Lower lobe of right lung (tissue), 2 donors: ENCODE results near the gene CRIP2. TPM values are rescaled to one million over a fixed set of nuclear protein-coding genes. Genes with fewer than 3 reads are reported as not detected.

Experiments
- ATAC-seq, 2 donors: fragments of 200-7000 bp; cut with Tn5 transposase; one replicate each; pipeline ENCODE4 v1.9.1; 2020 to 2022; ENCODE audit warnings: mild to moderate bottlenecking in 2 of 2, moderate library complexity in 2 of 2
- DNase-seq: peaks from one replicate; pipeline ENCODE4 v3.0.0-alpha.2; 2020
- H3K27ac ChIP-seq: fragments of 200-600 bp; one replicate; pipeline ENCODE4 v1.8.0; 2022
- H3K27me3 ChIP-seq: fragments of 200-600 bp; one replicate; pipeline ENCODE4 v1.8.0; 2022; ENCODE audit warnings: low read depth
- H3K36me3 ChIP-seq: fragments of 200-600 bp; one replicate; pipeline ENCODE4 v1.8.0; 2022; ENCODE audit warnings: mild to moderate bottlenecking
- H3K4me1 ChIP-seq: fragments of 200-600 bp; one replicate; pipeline ENCODE4 v1.8.0; 2022
- H3K4me3 ChIP-seq: fragments of 200-600 bp; one replicate; pipeline ENCODE4 v1.8.0; 2022; ENCODE audit warnings: mild to moderate bottlenecking
- H3K9me3 ChIP-seq: fragments of 200-600 bp; one replicate; pipeline ENCODE4 v1.8.0; 2022
- CTCF ChIP-seq: fragments of 200-600 bp; IDR thresholded peaks from one replicate; pipeline ENCODE4 v1.8.0; 2022; ENCODE audit warnings: antibody characterized with exemption, mild to moderate bottlenecking
- intact Hi-C: fragments of 100-400 bp; cut with DNase I; formaldehyde crosslinking; loops from one replicate; pipeline ENCODE4 v1.11.0; 2022
- total RNA-seq: library from RNA; stranded (reverse); fragmentation: NEBNext Ultra II Directional; extraction: Animal tissue kit (Norgen Biotek cat#: 25700); gene quantifications from one replicate; pipeline ENCODE4 v1.2.1, GENCODE V29; 2021
- donor health status: DM: no; HTN: yes; CAD: no; lungs with severe emphysema.

CRIP2 gene
- total RNA-seq, 1 donor from 2014 or later = 143 TPM

DNA sequence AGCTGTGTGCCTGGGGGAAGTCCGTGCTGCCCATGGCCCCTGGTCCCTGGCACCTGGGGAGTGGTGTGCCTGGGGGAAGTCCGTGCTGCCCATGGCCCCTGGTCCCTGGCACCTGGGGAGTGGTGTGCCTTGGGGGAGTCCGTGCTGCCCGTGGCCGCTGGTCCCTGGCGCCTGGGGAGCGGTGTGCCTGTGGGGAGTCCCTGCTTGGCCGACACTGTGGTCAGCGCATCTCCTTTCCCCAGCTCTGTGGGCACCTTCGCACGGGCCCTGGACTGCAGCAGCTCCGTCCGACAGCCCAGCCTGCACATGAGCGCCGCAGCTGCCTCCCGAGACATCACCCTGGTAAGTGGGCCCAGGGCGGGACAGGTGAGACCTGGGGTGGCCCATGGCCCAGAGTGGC lies 14.5 kb upstream of the CRIP2 start:
- DNase-seq = no peak
- no peaks in the 10 kb centered on the region for H3K9me3 ChIP-seq
- H3K27me3 ChIP-seq = no peaks in the 10 kb centered on the region
- H3K36me3 ChIP-seq = peaks cover 82% of the 10 kb centered on the region
- no peak for ATAC-seq
- H3K4me3 ChIP-seq = no peak overlapping the region
- intact Hi-C loops = no loop called here
- no peaks in the 10 kb centered on the region for H3K4me1 ChIP-seq
- TF ChIP-seq CTCF = no peak
- H3K27ac ChIP-seq = no peak overlapping the region

GRCh38 chr14:105460616-105461015 lies 14.0 kb upstream of the CRIP2 start:
- ATAC-seq = no peak
- Histone ChIP-seq H3K27me3 (no peaks in the 10 kb centered on the region), H3K4me1 (peaks cover 5% of the 10 kb centered on the region), H3K9me3 (no peaks in the 10 kb centered on the region), H3K36me3 (peaks cover 82% of the 10 kb centered on the region), H3K27ac (no peak overlapping the region), H3K4me3 (no peak overlapping the region)
- no peak for DNase-seq
- intact Hi-C loops = no loop called here
- no peak for TF ChIP-seq CTCF

- H3K4me3 ChIP-seq = no peak overlapping the region
- H3K27me3 ChIP-seq = no peaks in the 10 kb centered on the region
- TF ChIP-seq CTCF = no peak
- DNase-seq (no peak), ATAC-seq (no peak)
- no peak overlapping the region for H3K27ac ChIP-seq
- H3K36me3 ChIP-seq = peaks cover 77% of the 10 kb centered on the region
- intact Hi-C loops = no loop called here
- peaks cover 10% of the 10 kb centered on the region for H3K4me1 ChIP-seq
- no peaks in the 10 kb centered on the region for H3K9me3 ChIP-seq
These were observed 12.7 kb upstream of the CRIP2 start for GRCh38 chr14:105461903-105462302.

DNA sequence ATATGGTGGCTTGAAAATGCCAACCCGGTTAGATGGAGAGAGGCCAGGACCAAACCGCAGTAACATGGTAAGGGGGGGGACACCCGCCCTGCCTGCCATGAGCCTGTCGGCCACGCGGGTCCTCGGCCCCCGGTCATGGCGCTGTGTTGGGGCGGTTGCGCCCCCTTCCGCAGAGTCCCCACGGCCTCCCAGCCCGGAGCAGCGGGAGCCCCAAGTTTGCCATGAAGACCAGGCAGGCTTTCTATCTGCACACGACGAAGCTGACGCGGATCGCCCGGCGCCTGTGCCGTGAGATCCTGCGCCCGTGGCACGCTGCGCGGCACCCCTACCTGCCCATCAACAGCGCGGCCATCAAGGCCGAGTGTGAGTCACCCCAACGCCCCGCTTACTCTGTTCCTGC lies 10.1 kb upstream of the CRIP2 start:
- Histone ChIP-seq H3K27ac (no peak overlapping the region), H3K9me3 (no peaks in the 10 kb centered on the region), H3K36me3 (peaks cover 77% of the 10 kb centered on the region), H3K4me3 (no peak overlapping the region), H3K27me3 (no peaks in the 10 kb centered on the region), H3K4me1 (peaks cover 23% of the 10 kb centered on the region)
- no peak for TF ChIP-seq CTCF
- no peak for ATAC-seq
- intact Hi-C loops = no loop called here
- DNase-seq = no peak

- Histone ChIP-seq H3K9me3 (no peaks in the 10 kb centered on the region), H3K27me3 (no peaks in the 10 kb centered on the region), H3K4me1 (peaks cover 24% of the 10 kb centered on the region), H3K4me3 (no peak overlapping the region), H3K36me3 (peaks cover 81% of the 10 kb centered on the region), H3K27ac (peak overlapping the region; percentile 21)
- DNase-seq (no peak), ATAC-seq (peak; percentile 63 to 71)
- no peak for TF ChIP-seq CTCF
- intact Hi-C loops = no loop called here
These were observed 9.2 kb upstream of the CRIP2 start for GRCh38 chr14:105465209-105466031.
